ENCODE results near the gene NPTXR.
A peak's percentile ranks its signal among the peaks of the same experiment; 100 is the strongest.

NPTXR gene

DNA sequence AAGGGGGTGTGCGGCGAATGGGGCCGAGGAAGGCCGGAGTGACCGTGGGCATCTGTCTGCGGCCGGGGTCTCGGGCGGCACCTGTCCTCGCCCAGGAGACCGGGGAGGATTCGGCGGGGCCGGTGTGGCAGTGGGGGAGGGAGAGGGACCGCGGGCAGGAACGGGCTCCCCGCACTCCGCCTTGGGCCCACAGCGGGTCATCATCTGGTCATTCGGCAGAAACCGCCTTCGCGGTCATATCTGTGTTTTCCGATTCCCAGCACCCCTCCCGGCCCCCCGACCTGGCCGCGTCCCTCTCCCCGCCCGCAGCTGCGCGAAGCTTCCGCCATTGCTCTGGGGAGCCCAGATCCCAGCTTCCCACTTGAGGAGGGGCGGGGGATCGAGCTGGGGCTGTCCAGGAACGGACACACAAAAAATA is 29.0 kb upstream of the NPTXR start:
- no peak for DNase-seq (ENCODE audit: low read depth)
- H3K4me3 ChIP-seq (ENCODE audit: low read depth, low read length), result peak overlapping the region; percentile 73
- TF ChIP-seq CTCF (IDR thresholded peaks at IDR 0.05; ENCODE audit: low read depth, low read length, missing control alignments), result no peak
- in situ Hi-C loops (cut with HindIII; ENCODE audit: low sequenced_read_pairs), result no loop called here

GRCh38 chr22:38872172-38872830 is 28.5 kb upstream of the NPTXR start, which contains the start of gene CBX6:
Gene CBX6 (minus strand): TSS chr22:38872216. CDS start chr22:38872190, 26 bp downstream.
- no peak for TF ChIP-seq CTCF (IDR thresholded peaks at IDR 0.05; ENCODE audit: low read depth, low read length, missing control alignments)
- DNase-seq (ENCODE audit: low read depth), result peak; percentile 78
- peak within 1 kb of the TSS; percentile 73 for H3K4me3 ChIP-seq (ENCODE audit: low read depth, low read length)
- in situ Hi-C loops (cut with HindIII; ENCODE audit: low sequenced_read_pairs), result no loop called here

GRCh38 chr22:38871360-38872171 is 27.7 kb upstream of the NPTXR start:
- peak overlapping the region; percentile 73 for H3K4me3 ChIP-seq (ENCODE audit: low read depth, low read length)
- DNase-seq (ENCODE audit: low read depth), result no peak
- no peak for TF ChIP-seq CTCF (IDR thresholded peaks at IDR 0.05; ENCODE audit: low read depth, low read length, missing control alignments)
- in situ Hi-C loops (cut with HindIII; ENCODE audit: low sequenced_read_pairs), result no loop called here

DNA sequence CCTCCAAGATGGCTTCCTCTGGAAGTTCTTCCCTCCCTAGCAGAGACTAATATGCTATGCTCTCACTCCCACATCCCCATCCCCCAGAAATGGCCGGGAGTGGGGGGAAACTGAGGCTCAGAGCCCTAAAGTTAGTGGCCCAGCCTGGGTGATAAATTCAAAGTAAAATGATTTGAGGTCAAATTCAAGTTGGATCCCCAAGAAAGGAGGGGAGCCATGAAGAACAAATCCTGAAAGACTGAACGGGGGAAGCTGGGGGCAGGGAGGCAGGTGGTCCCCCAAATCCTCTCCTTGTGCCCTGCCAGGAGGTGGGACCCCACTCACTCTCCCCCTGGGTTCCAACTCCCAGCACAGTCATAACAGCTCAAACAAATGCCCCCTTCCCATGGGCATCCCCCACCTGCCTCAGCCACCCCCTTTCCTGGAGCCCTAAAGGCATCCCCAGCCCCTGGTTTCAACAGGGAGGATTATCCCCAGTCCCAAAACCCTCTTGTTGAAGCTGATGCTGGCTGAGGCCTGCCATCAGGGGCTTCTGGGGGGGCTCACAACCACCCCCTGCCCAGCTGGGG is 27.0 kb upstream of the NPTXR start:
- peak overlapping the region; percentile 73 for H3K4me3 ChIP-seq (ENCODE audit: low read depth, low read length)
- TF ChIP-seq CTCF (IDR thresholded peaks at IDR 0.05; ENCODE audit: low read depth, low read length, missing control alignments), result no peak
- DNase-seq (ENCODE audit: low read depth), result no peak
- in situ Hi-C loops (cut with HindIII; ENCODE audit: low sequenced_read_pairs), result no loop called here

DNA sequence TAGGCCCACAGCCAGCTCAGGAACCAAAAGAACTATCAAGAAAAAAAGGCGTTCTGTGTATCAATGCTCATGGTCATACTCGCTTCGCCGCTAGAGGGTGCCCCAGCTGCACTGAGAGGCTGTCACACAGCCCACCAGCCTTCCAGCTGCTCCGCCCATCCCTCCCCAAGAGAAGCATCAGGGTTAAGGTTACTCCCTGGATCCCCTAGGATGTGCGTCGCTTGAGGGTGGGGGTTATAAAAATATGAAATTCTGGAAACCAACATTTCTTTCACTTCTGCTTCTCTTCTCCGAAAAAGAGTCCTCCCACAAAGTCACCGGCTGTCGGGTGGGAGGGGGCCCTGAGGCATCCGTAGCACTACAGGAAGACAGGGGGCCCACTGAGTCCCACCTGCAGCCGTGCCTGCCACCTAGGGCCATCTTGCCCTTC is 26.5 kb upstream of the NPTXR start:
- in situ Hi-C loops (cut with HindIII; ENCODE audit: low sequenced_read_pairs), result no loop called here
- peak overlapping the region; percentile 73 for H3K4me3 ChIP-seq (ENCODE audit: low read depth, low read length)
- TF ChIP-seq CTCF (IDR thresholded peaks at IDR 0.05; ENCODE audit: low read depth, low read length, missing control alignments), result peak; percentile 97
- DNase-seq (ENCODE audit: low read depth), result peak; percentile 65

- in situ Hi-C loops (cut with HindIII; ENCODE audit: low sequenced_read_pairs), result no loop called here
- DNase-seq (ENCODE audit: low read depth), result no peak
- no peak overlapping the region for H3K4me3 ChIP-seq (ENCODE audit: low read depth, low read length)
- TF ChIP-seq CTCF (IDR thresholded peaks at IDR 0.05; ENCODE audit: low read depth, low read length, missing control alignments), result no peak
These were observed 25.8 kb upstream of the NPTXR start for GRCh38 chr22:38869663-38870062.

Data from astrocyte of the cerebellum (primary cell).